K562 (cell line): Measurements from ENCODE around the gene NAT10.

ENCODE experiments used
- ATF7 ChIP-seq: fragments of 450-650 bp; IDR thresholded peaks from 2 replicates; pipeline ENCODE4 v1.7.1; 2014; ENCODE audit warnings: mild to moderate bottlenecking, moderate library complexity
- CBX2 ChIP-seq: fragments of 200-600 bp; sonication (generic); IDR thresholded peaks from one replicate; pipeline ENCODE4 v1.6.1; 2012; ENCODE audit warnings: mild to moderate bottlenecking, low read length, inconsistent platforms; ENCODE audit not compliant: insufficient read depth, poor library complexity, severe bottlenecking
- CTCF ChIP-seq, 3 experiments: IDR thresholded peaks in 2 of 3; conservative IDR thresholded peaks in 1 of 3; 2 replicates each; pipeline ENCODE4 v1.5.1; 2011 to 2012; ENCODE audit warnings: low read length in 3 of 3, mild to moderate bottlenecking in 3 of 3, control low read depth in 2 of 3, improper control_type of control experiment in 1 of 3, inconsistent platforms in 1 of 3, low read depth in 1 of 3, mixed read lengths in 1 of 3, moderate library complexity in 1 of 3; ENCODE audit not compliant: insufficient read depth in 2 of 3
- KDM1A ChIP-seq, 2 experiments: fragments of 450-650 bp; IDR thresholded peaks; 2 replicates each; pipeline ENCODE4 v1.6.1; 2016; ENCODE audit warnings: mild to moderate bottlenecking in 2 of 2
- MAFF ChIP-seq: IDR thresholded peaks from 2 replicates; pipeline ENCODE4 v1.6.1; 2012; ENCODE audit warnings: low read length, improper control_type of control experiment
- NR2C2 ChIP-seq, 2 experiments: fragments of 200-800 bp in 1 of 2; sonication (Bioruptor generic) in 1 of 2; sonication (generic) in 1 of 2; formaldehyde crosslinking in 1 of 2; IDR thresholded peaks; 2 replicates each; pipeline versions ENCODE4 v1.6.1 to v1.8.0; 2016 to 2022; ENCODE audit warnings: mild to moderate bottlenecking in 1 of 2, missing compliant biosample characterization in 1 of 2, missing genetic modification characterization in 1 of 2, missing genetic modification reagents in 1 of 2
- NRF1 ChIP-seq, 2 experiments: fragments of 450-650 bp; IDR thresholded peaks in 1 of 2; conservative IDR thresholded peaks in 1 of 2; 2 replicates each; pipeline ENCODE4 v1.6.1; 2014; ENCODE audit warnings: mild to moderate bottlenecking in 2 of 2
- RAD21 ChIP-seq, 2 experiments: fragments of 250-450 bp in 1 of 2; fragments of 450-650 bp in 1 of 2; sonication (Bioruptor Pico) in 1 of 2; formaldehyde crosslinking in 1 of 2; IDR thresholded peaks in 1 of 2; conservative IDR thresholded peaks in 1 of 2; 2 replicates each; pipeline versions ENCODE4 v1.4.0 to v1.8.0; 2020 to 2022; ENCODE audit warnings: mild to moderate bottlenecking in 2 of 2, moderate library complexity in 1 of 2
- SP1 ChIP-seq: sonication (generic); formaldehyde crosslinking; IDR thresholded peaks from 2 replicates; pipeline ENCODE4 v1.8.1; 2022; ENCODE audit warnings: mild to moderate bottlenecking, missing genetic modification reagents
- ZBTB1 ChIP-seq: sonication (generic); formaldehyde crosslinking; IDR thresholded peaks from 2 replicates; pipeline ENCODE4 v1.8.1; 2023; ENCODE audit warnings: missing genetic modification reagents, low read depth, mild to moderate bottlenecking, borderline replicate concordance
- ZNF274 ChIP-seq: IDR thresholded peaks from 2 replicates; pipeline ENCODE4 v1.6.1; 2011; ENCODE audit warnings: low read depth, mild to moderate bottlenecking, low read length, moderate library complexity, borderline replicate concordance

DNA sequence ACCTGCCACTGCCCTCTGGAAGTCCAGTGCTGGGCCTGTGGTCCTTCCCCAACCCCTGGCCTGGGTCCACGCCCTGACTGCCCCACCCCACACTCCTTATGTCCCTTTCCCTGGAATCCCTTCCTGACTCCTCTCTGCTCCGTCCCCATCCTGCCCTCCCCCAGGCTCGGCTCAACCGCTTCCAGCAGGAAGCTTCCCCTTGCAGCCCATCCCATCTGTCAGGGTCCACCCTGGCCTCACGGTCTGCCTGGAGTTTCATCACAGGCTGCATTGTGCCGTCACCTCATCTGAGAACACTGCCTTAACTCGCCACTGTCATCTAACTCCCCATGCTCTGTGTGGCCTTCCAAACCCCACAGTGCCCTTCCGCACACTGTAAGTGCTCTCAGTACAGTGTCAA lies 64.3 kb downstream of the NAT10 start:
- TF ChIP-seq SP1 (CRISPR knock-in tag) (no peak), NRF1 (conservative IDR thresholded peaks at IDR 0.05 in 1 of 2, IDR thresholded peaks at IDR 0.05 in 1 of 2) (no peak), KDM1A (IDR thresholded peaks at IDR 0.05) (no peak), MAFF (no peak), CBX2 (no peak), ZBTB1 (CRISPR knock-in tag) (no peak), CTCF (IDR thresholded peaks at IDR 0.05 in 2 of 3, conservative IDR thresholded peaks at IDR 0.05 in 1 of 3; ENCODE audit: insufficient read depth in 2 of 3, low read depth in 1 of 3, low read length in 3 of 3) (no peak), ATF7 (no peak), RAD21 (CRISPR knock-in tag; conservative IDR thresholded peaks at IDR 0.05 in 1 of 2, IDR thresholded peaks at IDR 0.05 in 1 of 2) (no peak), ZNF274 (no peak), NR2C2 (CRISPR knock-in tag; IDR thresholded peaks at IDR 0.05) (no peak), NR2C2 (tag; IDR thresholded peaks at IDR 0.05) (no peak)
